Muscle layer of duodenum (tissue), 2 donors: ENCODE measurements around the gene C17orf113.

Source experiments
- H3K27ac ChIP-seq: one replicate; pipeline ENCODE4 v1.7.0; 2013; ENCODE audit warnings: mild to moderate bottlenecking, low read length
- H3K27me3 ChIP-seq: one replicate; pipeline ENCODE4 v1.7.0; 2013; ENCODE audit warnings: low read depth, mild to moderate bottlenecking, control low read depth, low read length
- H3K36me3 ChIP-seq, 2 donors: one replicate each; pipeline ENCODE4 v1.7.0; 2013; ENCODE audit warnings: low read length in 2 of 2, control low read depth in 1 of 2, mild to moderate bottlenecking in 1 of 2; ENCODE audit not compliant: insufficient read depth in 2 of 2, control insufficient read depth in 1 of 2
- H3K4me1 ChIP-seq, 2 donors: one replicate each; pipeline ENCODE4 v1.7.0; 2013; ENCODE audit warnings: low read length in 2 of 2, mild to moderate bottlenecking in 2 of 2, control low read depth in 1 of 2, moderate library complexity in 1 of 2; ENCODE audit not compliant: insufficient read depth in 2 of 2, control insufficient read depth in 1 of 2
- H3K4me3 ChIP-seq, 2 donors: one replicate each; pipeline ENCODE4 v1.7.0; 2013; ENCODE audit warnings: low read length in 2 of 2, low read depth in 1 of 2, mild to moderate bottlenecking in 1 of 2
- H3K9me3 ChIP-seq, 2 donors: one replicate each; pipeline ENCODE4 v1.7.0; 2013; ENCODE audit warnings: low read length in 2 of 2, control low read depth in 1 of 2, mild to moderate bottlenecking in 1 of 2; ENCODE audit not compliant: control insufficient read depth in 1 of 2
- donor health status: healthy.

Gene C17orf113

GRCh38 chr17:42087042-42087701 is 36.8 kb upstream of the C17orf113 start:
- H3K4me1 ChIP-seq: no peaks in the 10 kb centered on the region
- no peaks in the 10 kb centered on the region for H3K9me3 ChIP-seq
- H3K4me3 ChIP-seq: no peak overlapping the region
- H3K36me3 ChIP-seq: no peaks in the 10 kb centered on the region
- H3K27ac ChIP-seq: no peak overlapping the region
- H3K27me3 ChIP-seq: peaks cover 5% of the 10 kb centered on the region

GRCh38 chr17:42081516-42082129 is 31.2 kb upstream of the C17orf113 start:
- Histone ChIP-seq H3K4me1 (no peaks in the 10 kb centered on the region), H3K36me3 (no peaks in the 10 kb centered on the region), H3K27me3 (no peaks in the 10 kb centered on the region), H3K4me3 (no peak overlapping the region), H3K9me3 (no peaks in the 10 kb centered on the region), H3K27ac (no peak overlapping the region)

GRCh38 chr17:42079541-42079940 is 29.1 kb upstream of the C17orf113 start:
- no peak overlapping the region for H3K4me3 ChIP-seq
- no peaks in the 10 kb centered on the region for H3K36me3 ChIP-seq
- no peaks in the 10 kb centered on the region for H3K27me3 ChIP-seq
- no peak overlapping the region for H3K27ac ChIP-seq
- H3K4me1 ChIP-seq: no peaks in the 10 kb centered on the region
- no peaks in the 10 kb centered on the region for H3K9me3 ChIP-seq

GRCh38 chr17:42078396-42079043 is 28.1 kb upstream of the C17orf113 start:
- Histone ChIP-seq H3K4me3 (no peak overlapping the region), H3K27me3 (no peaks in the 10 kb centered on the region), H3K27ac (no peak overlapping the region), H3K36me3 (no peaks in the 10 kb centered on the region), H3K9me3 (no peaks in the 10 kb centered on the region), H3K4me1 (no peaks in the 10 kb centered on the region)

- Histone ChIP-seq H3K4me1 (peaks cover 0 to 3% of the 10 kb centered on the region in 2 donors), H3K36me3 (no peaks in the 10 kb centered on the region), H3K9me3 (no peaks in the 10 kb centered on the region), H3K4me3 (no peak overlapping the region), H3K27me3 (peaks cover 2% of the 10 kb centered on the region), H3K27ac (no peak overlapping the region)
These were observed 27.4 kb upstream of the C17orf113 start for GRCh38 chr17:42077755-42078154.

GRCh38 chr17:42076797-42077559 is 26.6 kb upstream of the C17orf113 start:
- Histone ChIP-seq H3K27ac (no peak overlapping the region), H3K36me3 (no peaks in the 10 kb centered on the region), H3K4me3 (no peak overlapping the region), H3K4me1 (peaks cover 0 to 10% of the 10 kb centered on the region in 2 donors), H3K9me3 (no peaks in the 10 kb centered on the region), H3K27me3 (peaks cover 9% of the 10 kb centered on the region)

- H3K36me3 ChIP-seq: no peaks in the 10 kb centered on the region
- H3K4me1 ChIP-seq: peaks cover 0 to 17% of the 10 kb centered on the region in 2 donors
- H3K4me3 ChIP-seq: no peak overlapping the region
These were observed 25.4 kb upstream of the C17orf113 start for GRCh38 chr17:42075789-42076188.

GRCh38 chr17:42072323-42073187 is 22.2 kb upstream of the C17orf113 start:
- no peaks in the 10 kb centered on the region for H3K36me3 ChIP-seq
- H3K4me1 ChIP-seq: peaks cover 0 to 17% of the 10 kb centered on the region in 2 donors
- H3K9me3 ChIP-seq: no peaks in the 10 kb centered on the region
- H3K27ac ChIP-seq: no peak overlapping the region
- peaks cover 17% of the 10 kb centered on the region for H3K27me3 ChIP-seq
- peak overlapping the region in 1 of 2 donors; percentile 44 for H3K4me3 ChIP-seq

More at GRCh38 chr17:42075789-42076188, 25.4 kb upstream of the C17orf113 start:
- H3K27me3 ChIP-seq: peaks cover 17% of the 10 kb centered on the region
- H3K27ac ChIP-seq: no peak overlapping the region
- H3K9me3 ChIP-seq: no peaks in the 10 kb centered on the region

GRCh38 chr17:42071810-42072209 is 21.4 kb upstream of the C17orf113 start:
- H3K27ac ChIP-seq: no peak overlapping the region
- H3K9me3 ChIP-seq: no peaks in the 10 kb centered on the region
- no peaks in the 10 kb centered on the region for H3K36me3 ChIP-seq
- H3K27me3 ChIP-seq: peaks cover 17% of the 10 kb centered on the region
- H3K4me3 ChIP-seq: peak overlapping the region in 1 of 2 donors; percentile 44
- H3K4me1 ChIP-seq: peaks cover 0 to 17% of the 10 kb centered on the region in 2 donors

GRCh38 chr17:42068979-42069378 is 18.6 kb upstream of the C17orf113 start:
- Histone ChIP-seq H3K9me3 (no peaks in the 10 kb centered on the region), H3K27me3 (peaks cover 17% of the 10 kb centered on the region), H3K36me3 (no peaks in the 10 kb centered on the region), H3K27ac (no peak overlapping the region), H3K4me3 (no peak overlapping the region), H3K4me1 (peaks cover 0 to 17% of the 10 kb centered on the region in 2 donors)
